Choroid plexus epithelial cell (primary cell): ENCODE results near the gene COX7B.
"Not testable (repeated sequence)": the region's sequence is repeated elsewhere in the genome, so short reads cannot be mapped to it uniquely, and the experiment has no call there.

ENCODE experiments used
- DNase-seq: peaks from one replicate; pipeline ENCODE4 v3.0.0-alpha.2; 2010; ENCODE audit warnings: low read depth
- H3K4me3 ChIP-seq: 2 replicates; pipeline ENCODE4 v1.5.1; 2011; ENCODE audit warnings: low read depth, mild to moderate bottlenecking, control low read depth, low read length, moderate library complexity
- CTCF ChIP-seq: conservative IDR thresholded peaks from 2 replicates; pipeline ENCODE4 v1.5.1; 2011; ENCODE audit warnings: low read depth, mild to moderate bottlenecking, control low read depth, inconsistent platforms, low read length, moderate library complexity

Gene COX7B

GRCh38 chrX:77899081-77899828 is at the start of gene COX7B:
TSS of gene COX7B (plus strand) at chrX:77899468. CDS start at chrX:77899554, 86 bp downstream.
- DNase-seq = peak; percentile 97
- peak within 1 kb of the TSS; percentile 64 for H3K4me3 ChIP-seq
- TF ChIP-seq CTCF = peak; percentile 57

- TF ChIP-seq CTCF = no peak
Measured at GRCh38 chrX:77875372-77875771, 23.9 kb upstream of the COX7B start.

GRCh38 chrX:77881418-77881817 is 17.9 kb upstream of the COX7B start:
- H3K4me3 ChIP-seq, DNase-seq: not testable (repeated sequence)

More at GRCh38 chrX:77875372-77875771, 23.9 kb upstream of the COX7B start:
- no peak overlapping the region for H3K4me3 ChIP-seq
- no peak for DNase-seq

GRCh38 chrX:77892887-77893286 is 6.4 kb upstream of the COX7B start:
- no peak overlapping the region for H3K4me3 ChIP-seq
- no peak for DNase-seq
- TF ChIP-seq CTCF = no peak

GRCh38 chrX:77893713-77894112 is 5.6 kb upstream of the COX7B start:
- TF ChIP-seq CTCF = no peak
- no peak overlapping the region for H3K4me3 ChIP-seq
- no peak for DNase-seq

- H3K4me3 ChIP-seq = peak within 1 kb of the TSS; percentile 83
- DNase-seq = peak; percentile 97
- no peak for TF ChIP-seq CTCF
Measured at GRCh38 chrX:77894921-77895886, 4.1 kb upstream of the COX7B start, which contains the start of gene MAGT1. TSS of gene MAGT1 (minus strand) at chrX:77895435. CDS start at chrX:77895410, 25 bp downstream.

GRCh38 chrX:77900688-77901087 is 1.4 kb downstream of the COX7B start:
- H3K4me3 ChIP-seq = peak overlapping the region; percentile 64
- no peak for DNase-seq
- no peak for TF ChIP-seq CTCF
